Hepatic stellate cell (primary cell): Measurements from ENCODE around the gene MARCHF9.

ENCODE experiments used
- DNase-seq: peaks from one replicate; pipeline ENCODE4 v3.0.0; 2011; ENCODE audit warnings: low spot score

MARCHF9 gene

GRCh38 chr12:57755454-57756372 is 810 bp downstream of the MARCHF9 start:
- peak; percentile 61 for DNase-seq

- DNase-seq: no peak
Measured at GRCh38 chr12:57756406-57757341, 1.8 kb downstream of the MARCHF9 start.

GRCh38 chr12:57757771-57758170 is 2.9 kb downstream of the MARCHF9 start:
- DNase-seq: no peak

- DNase-seq: no peak
Measured at GRCh38 chr12:57758552-57759359, 3.9 kb downstream of the MARCHF9 start.

- no peak for DNase-seq
Measured at GRCh38 chr12:57759360-57759980, 4.6 kb downstream of the MARCHF9 start.

- no peak for DNase-seq
Measured at GRCh38 chr12:57760347-57760982, 5.6 kb downstream of the MARCHF9 start.

- DNase-seq: no peak
Measured at GRCh38 chr12:57761391-57761998, 6.6 kb downstream of the MARCHF9 start.

GRCh38 chr12:57762463-57762862 is 7.6 kb downstream of the MARCHF9 start:
- no peak for DNase-seq

GRCh38 chr12:57763881-57764661 is 9.2 kb downstream of the MARCHF9 start:
- DNase-seq: no peak

- DNase-seq: no peak
Measured at GRCh38 chr12:57764662-57765002, 9.7 kb downstream of the MARCHF9 start.

GRCh38 chr12:57765003-57765697 is 10.2 kb downstream of the MARCHF9 start:
- DNase-seq: peak; percentile 53

- DNase-seq: no peak
Measured at GRCh38 chr12:57765698-57766463, 11.0 kb downstream of the MARCHF9 start.

- no peak for DNase-seq
Measured at GRCh38 chr12:57766464-57767304, 11.8 kb downstream of the MARCHF9 start, which contains the start of gene CYP27B1. CYP27B1 (minus strand) TSS chr12:57767078; CDS start chr12:57767041, 37 bp downstream.

- no peak for DNase-seq
Measured at GRCh38 chr12:57767305-57767698, 12.4 kb downstream of the MARCHF9 start.

GRCh38 chr12:57767876-57768275 is 13.0 kb downstream of the MARCHF9 start:
- DNase-seq: no peak

GRCh38 chr12:57769594-57769993 is 14.7 kb downstream of the MARCHF9 start:
- DNase-seq: no peak

- no peak for DNase-seq
Measured at GRCh38 chr12:57770734-57771133, 15.8 kb downstream of the MARCHF9 start.
